OCI-LY3 (cell line): Measurements from ENCODE around the gene HYAL2.

ENCODE experiments used
- EZH2phosphoT487 ChIP-seq: fragments of 200-600 bp; shearing (Covaris generic); IDR thresholded peaks from 2 replicates; pipeline ENCODE4 v1.6.1; 2018; ENCODE audit warnings: antibody characterized with exemption, mixed run types, low read depth
- TF ChIP-seq, protein P1 (sequence below): fragments of 200-600, 300-600 bp; sonication (generic); IDR thresholded peaks from 2 replicates; pipeline ENCODE4 v1.5.1; 2014; ENCODE audit warnings: antibody characterized with exemption, low read length, low read depth

DNA sequence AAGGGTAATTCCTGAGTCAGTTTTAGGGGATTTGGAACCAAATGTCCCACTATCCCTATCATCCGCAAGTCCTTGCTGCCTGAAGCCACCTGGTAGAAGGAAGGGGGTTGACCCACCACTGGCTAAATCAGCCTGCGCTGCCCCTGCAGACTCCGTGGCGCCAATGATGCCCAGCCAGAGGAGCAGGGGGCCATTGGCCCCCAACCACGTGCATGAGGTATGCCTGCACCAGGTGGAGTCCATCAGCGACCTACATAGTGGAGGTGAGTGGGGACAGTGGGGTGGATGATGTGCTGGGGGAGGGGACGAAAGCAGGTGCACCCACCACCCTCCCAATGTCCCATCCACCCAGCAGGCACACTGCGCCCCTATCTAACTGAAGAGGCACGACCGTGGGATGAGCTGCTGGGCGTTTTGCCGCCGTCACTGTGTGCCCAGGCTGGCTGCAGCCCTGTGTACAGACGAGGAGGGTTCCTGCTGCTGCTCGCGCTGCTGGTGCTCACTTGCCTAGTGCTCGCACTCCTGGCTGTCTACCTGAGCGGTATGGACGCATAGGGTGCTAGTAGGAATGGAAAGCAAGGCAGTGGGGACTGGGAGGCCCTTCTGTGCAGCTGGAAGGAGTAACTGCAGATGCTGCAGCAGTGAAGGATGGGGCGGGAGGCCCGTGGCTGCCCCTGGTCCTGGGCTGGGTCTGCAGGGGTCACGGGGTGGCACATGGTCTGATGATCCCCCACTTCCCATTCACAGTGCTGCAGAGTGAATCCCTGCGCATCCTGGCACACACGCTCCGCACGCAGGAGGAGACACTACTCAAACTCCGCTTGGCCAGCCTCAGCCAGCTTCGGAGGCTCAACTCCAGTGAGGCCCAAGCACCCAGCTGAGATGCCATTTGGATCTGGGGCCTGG lies 36.0 kb downstream of the HYAL2 start:
- TF ChIP-seq, protein P1, sequence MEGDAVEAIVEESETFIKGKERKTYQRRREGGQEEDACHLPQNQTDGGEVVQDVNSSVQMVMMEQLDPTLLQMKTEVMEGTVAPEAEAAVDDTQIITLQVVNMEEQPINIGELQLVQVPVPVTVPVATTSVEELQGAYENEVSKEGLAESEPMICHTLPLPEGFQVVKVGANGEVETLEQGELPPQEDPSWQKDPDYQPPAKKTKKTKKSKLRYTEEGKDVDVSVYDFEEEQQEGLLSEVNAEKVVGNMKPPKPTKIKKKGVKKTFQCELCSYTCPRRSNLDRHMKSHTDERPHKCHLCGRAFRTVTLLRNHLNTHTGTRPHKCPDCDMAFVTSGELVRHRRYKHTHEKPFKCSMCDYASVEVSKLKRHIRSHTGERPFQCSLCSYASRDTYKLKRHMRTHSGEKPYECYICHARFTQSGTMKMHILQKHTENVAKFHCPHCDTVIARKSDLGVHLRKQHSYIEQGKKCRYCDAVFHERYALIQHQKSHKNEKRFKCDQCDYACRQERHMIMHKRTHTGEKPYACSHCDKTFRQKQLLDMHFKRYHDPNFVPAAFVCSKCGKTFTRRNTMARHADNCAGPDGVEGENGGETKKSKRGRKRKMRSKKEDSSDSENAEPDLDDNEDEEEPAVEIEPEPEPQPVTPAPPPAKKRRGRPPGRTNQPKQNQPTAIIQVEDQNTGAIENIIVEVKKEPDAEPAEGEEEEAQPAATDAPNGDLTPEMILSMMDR: no peak
- TF ChIP-seq EZH2phosphoT487: no peak
